ENCODE data around the gene PCED1B. TPM values are rescaled to one million over a fixed set of nuclear protein-coding genes. Genes with fewer than 3 reads are reported as not detected.

PCED1B gene
- total RNA-seq, 1 experiment from 2014 or later, result 22.8 TPM

DNA sequence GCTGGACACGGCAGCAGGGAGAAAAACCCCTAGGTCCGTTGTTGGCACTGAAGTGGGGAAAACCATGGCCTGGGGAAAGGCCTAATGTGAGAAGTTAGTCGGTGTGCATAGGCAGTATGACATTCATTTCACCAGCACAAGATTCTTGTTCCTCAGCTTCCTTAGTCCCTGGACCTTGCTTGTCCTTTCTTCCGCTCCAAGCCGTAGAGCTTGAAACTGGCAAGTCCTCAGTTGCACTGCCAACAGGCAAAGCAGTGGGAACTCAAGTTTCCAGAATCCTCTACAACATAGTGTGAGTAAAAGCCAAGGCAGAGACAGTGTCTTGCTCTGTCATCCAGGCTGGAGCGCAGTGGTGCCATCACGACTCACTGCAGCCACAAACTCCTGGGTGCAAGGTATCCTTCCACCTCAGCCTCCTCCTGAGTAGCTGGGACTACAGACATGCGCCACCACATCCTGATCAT, 138.8 kb downstream of the PCED1B start:
- Histone ChIP-seq H3K27me3 (ENCODE audit: low read length) (no peaks in the 10 kb centered on the region), H3K9ac (ENCODE audit: low read length) (peak overlapping the region; percentile 80), H3K9me3 (ENCODE audit: low read length) (no peaks in the 10 kb centered on the region), H3K36me3 (ENCODE audit: insufficient read depth, low read length) (no peaks in the 10 kb centered on the region), H3K4me2 (ENCODE audit: low read depth, low read length, poor library complexity, severe bottlenecking) (peak overlapping the region; percentile 96), H3K79me2 (ENCODE audit: low read length) (peaks cover 86% of the 10 kb centered on the region), H4K20me1 (ENCODE audit: insufficient read depth, low read depth, low read length) (no peaks in the 10 kb centered on the region), H3K27ac (ENCODE audit: low read length) (peak overlapping the region; percentile 97), H2AFZ (ENCODE audit: low read length) (no peak overlapping the region), H3K9me2 (replicated peaks; ENCODE audit: insufficient read depth, low read length) (no peaks in the 10 kb centered on the region), H3K4me1 (ENCODE audit: low read length) (peaks cover 82% of the 10 kb centered on the region), H3K4me3 (ENCODE audit: low read length) (peak overlapping the region; percentile 69)
- DNase-seq, result peak; percentile 50

DNA sequence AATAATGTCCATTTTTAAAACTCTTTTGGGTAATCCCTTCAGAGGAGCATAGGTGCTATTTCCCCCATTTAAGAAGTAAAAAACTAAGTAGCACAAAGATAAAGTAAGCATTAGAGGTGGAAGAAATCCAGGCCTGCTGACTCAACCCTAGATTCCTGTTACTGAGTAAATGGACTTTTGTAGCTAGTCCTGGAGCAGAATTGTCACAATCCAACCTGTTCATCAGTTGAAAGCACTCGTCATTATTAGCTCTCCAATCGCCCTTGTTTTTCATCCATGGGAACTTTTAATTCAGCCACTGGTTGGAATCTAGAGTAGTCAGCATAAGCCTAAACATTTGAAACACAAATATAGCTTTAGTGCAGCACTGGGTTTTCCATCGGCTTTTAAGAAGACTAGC, 139.8 kb downstream of the PCED1B start:
- peak overlapping the region; percentile 97 for H3K27ac ChIP-seq (ENCODE audit: low read length)
- H3K4me1 ChIP-seq (ENCODE audit: low read length), result peaks cover 82% of the 10 kb centered on the region

DNA sequence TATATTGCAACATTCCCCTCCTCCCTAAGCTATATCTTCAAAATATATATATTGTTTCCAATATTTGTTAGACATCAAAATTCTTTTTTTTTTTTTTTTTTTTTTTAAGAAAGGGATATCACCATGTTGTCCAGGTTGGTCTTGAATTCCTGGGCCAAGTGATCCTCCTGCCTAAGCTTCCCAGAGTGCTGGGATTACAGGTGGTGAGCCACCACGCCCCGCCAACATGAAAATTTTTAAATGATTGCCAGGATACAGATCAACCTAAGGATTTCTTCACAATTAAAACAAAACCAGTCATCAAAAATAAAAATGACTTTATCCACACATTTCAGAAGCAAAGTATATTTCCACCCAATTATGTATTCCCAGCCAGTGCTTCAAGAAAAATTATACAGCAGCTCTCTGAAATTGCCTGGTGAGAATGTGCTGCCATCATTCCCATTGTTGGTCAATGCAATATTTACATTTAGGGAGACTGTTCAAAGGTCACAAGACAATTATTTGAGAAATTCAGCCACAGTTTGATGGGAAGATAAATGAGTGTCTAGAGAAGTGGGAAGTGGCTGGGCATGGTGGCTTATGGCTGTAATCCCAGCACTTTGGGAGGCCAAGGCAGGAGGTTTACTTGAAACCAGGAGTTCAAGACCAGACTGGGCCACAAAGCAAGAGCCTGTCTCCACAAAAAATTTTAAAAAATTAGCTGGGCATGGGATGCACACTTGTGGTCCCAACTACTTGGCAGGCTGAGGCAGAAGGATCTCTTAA, 142.0 kb downstream of the PCED1B start:
- H3K79me2 ChIP-seq (ENCODE audit: low read length), result peaks cover 93% of the 10 kb centered on the region
- no peaks in the 10 kb centered on the region for H3K36me3 ChIP-seq (ENCODE audit: insufficient read depth, low read length)
- peak overlapping the region; percentile 11 for H3K4me2 ChIP-seq (ENCODE audit: low read depth, low read length, poor library complexity, severe bottlenecking)
- H3K9ac ChIP-seq (ENCODE audit: low read length), result no peak overlapping the region
- H4K20me1 ChIP-seq (ENCODE audit: insufficient read depth, low read depth, low read length), result no peaks in the 10 kb centered on the region
- H3K4me3 ChIP-seq (ENCODE audit: low read length), result no peak overlapping the region
- no peak for DNase-seq
- peak overlapping the region; percentile 21; the same call in 1 of the 2 replicates for H3K27ac ChIP-seq (ENCODE audit: low read length)
- H2AFZ ChIP-seq (ENCODE audit: low read length), result no peak overlapping the region
- H3K4me1 ChIP-seq (ENCODE audit: low read length), result peaks cover 90% of the 10 kb centered on the region
- no peaks in the 10 kb centered on the region for H3K9me2 ChIP-seq (replicated peaks; ENCODE audit: insufficient read depth, low read length)
- no peaks in the 10 kb centered on the region for H3K9me3 ChIP-seq (ENCODE audit: low read length)
- no peaks in the 10 kb centered on the region for H3K27me3 ChIP-seq (ENCODE audit: low read length)

More for the DNA sequence above, 139.8 kb downstream of the PCED1B start:
- Histone ChIP-seq H3K9ac (ENCODE audit: low read length) (peak overlapping the region; percentile 46), H3K79me2 (ENCODE audit: low read length) (peaks cover 86% of the 10 kb centered on the region), H3K4me2 (ENCODE audit: low read depth, low read length, poor library complexity, severe bottlenecking) (peak overlapping the region; percentile 96), H3K9me3 (ENCODE audit: low read length) (no peaks in the 10 kb centered on the region), H4K20me1 (ENCODE audit: insufficient read depth, low read depth, low read length) (no peaks in the 10 kb centered on the region), H3K27me3 (ENCODE audit: low read length) (no peaks in the 10 kb centered on the region), H3K36me3 (ENCODE audit: insufficient read depth, low read length) (no peaks in the 10 kb centered on the region), H2AFZ (ENCODE audit: low read length) (no peak overlapping the region), H3K4me3 (ENCODE audit: low read length) (peak overlapping the region; percentile 47), H3K9me2 (replicated peaks; ENCODE audit: insufficient read depth, low read length) (no peaks in the 10 kb centered on the region)
- no peak for DNase-seq

DNA sequence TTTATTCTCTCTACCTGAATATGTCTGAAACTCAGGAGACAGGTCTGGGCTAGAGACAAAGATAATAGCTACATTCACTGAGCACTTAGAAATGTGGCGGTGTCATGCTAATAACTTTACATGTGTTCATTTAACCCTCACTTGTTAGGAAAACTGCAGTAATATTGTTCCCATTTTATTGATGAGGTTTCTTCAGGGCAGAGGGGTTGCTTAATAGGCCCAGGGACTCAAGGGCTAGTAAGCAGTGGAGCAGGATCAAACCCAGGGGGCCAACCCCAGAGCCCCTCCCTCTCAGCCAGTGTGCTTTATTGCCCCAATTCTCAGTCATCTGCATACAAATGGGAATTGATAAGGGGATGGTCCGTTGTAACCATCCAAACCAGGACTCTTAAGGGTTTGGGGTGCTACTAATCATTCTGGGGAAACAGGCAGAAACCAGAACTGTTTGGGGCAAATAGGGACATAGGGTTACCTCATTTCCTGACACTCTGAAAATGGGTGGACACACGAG, 143.2 kb downstream of the PCED1B start:
- peak overlapping the region; percentile 67 for H3K4me3 ChIP-seq (ENCODE audit: low read length)
- H3K36me3 ChIP-seq (ENCODE audit: insufficient read depth, low read length), result 0 out of 2 replicates have a peak, but pooled peaks cover 4% of the 10 kb centered on the region
- peak overlapping the region; percentile 97 for H3K4me2 ChIP-seq (ENCODE audit: low read depth, low read length, poor library complexity, severe bottlenecking)
- no peaks in the 10 kb centered on the region for H3K9me2 ChIP-seq (replicated peaks; ENCODE audit: insufficient read depth, low read length)
- H2AFZ ChIP-seq (ENCODE audit: low read length), result peak overlapping the region; percentile 27; the same call in 1 of the 2 replicates
- H3K79me2 ChIP-seq (ENCODE audit: low read length), result peaks cover 93% of the 10 kb centered on the region
- peak overlapping the region; percentile 75 for H3K9ac ChIP-seq (ENCODE audit: low read length)
- H3K4me1 ChIP-seq (ENCODE audit: low read length), result peaks cover 85% of the 10 kb centered on the region
- H4K20me1 ChIP-seq (ENCODE audit: insufficient read depth, low read depth, low read length), result no peaks in the 10 kb centered on the region
- H3K27ac ChIP-seq (ENCODE audit: low read length), result peak overlapping the region; percentile 92
- no peaks in the 10 kb centered on the region for H3K27me3 ChIP-seq (ENCODE audit: low read length)
- no peak for DNase-seq
- H3K9me3 ChIP-seq (ENCODE audit: low read length), result no peaks in the 10 kb centered on the region

DNA sequence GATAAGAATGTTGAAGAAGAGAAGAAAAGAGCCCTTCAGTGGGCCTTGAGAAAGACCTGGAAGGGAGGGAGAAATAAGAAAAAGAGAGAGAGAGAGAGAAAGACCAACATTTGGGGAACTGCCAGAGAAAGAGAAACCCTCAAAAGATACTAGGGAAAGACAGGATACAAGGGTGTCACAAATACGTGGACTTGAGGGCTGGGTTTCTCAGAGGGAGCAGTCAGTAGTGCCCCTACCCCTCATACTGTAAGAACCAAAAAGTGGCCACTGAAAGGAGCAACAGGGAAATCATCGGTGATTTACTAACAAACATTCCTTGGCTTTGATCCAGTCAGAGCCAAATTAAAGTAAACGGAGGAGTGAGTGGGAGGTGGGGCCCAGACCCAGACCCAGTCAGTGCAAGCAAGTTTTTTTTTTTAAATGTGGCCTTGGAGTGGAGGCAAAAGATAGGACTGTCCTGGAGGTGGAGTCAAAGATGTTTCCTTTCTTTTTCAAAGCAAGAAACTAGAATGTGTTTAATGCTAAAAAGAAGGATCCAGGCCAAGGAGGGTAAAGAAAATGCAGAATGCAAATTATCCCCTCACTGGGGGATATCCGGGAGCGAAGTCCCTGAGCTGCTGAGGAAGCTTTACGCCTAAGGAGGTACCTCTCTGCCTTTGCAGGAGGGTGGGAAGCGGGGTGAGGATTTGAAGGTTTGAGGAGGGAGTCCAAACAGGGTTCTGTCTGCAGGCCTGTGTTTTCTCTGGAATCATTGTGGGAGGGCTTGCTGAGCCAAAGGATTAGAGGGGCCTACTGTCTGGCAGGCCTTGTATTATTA, 143.8 kb downstream of the PCED1B start:
- no peaks in the 10 kb centered on the region for H4K20me1 ChIP-seq (ENCODE audit: insufficient read depth, low read depth, low read length)
- H2AFZ ChIP-seq (ENCODE audit: low read length), result peak overlapping the region; percentile 27
- H3K9me2 ChIP-seq (replicated peaks; ENCODE audit: insufficient read depth, low read length), result no peaks in the 10 kb centered on the region
- H3K27me3 ChIP-seq (ENCODE audit: low read length), result no peaks in the 10 kb centered on the region
- H3K4me2 ChIP-seq (ENCODE audit: low read depth, low read length, poor library complexity, severe bottlenecking), result peak overlapping the region; percentile 97
- H3K4me1 ChIP-seq (ENCODE audit: low read length), result peaks cover 79% of the 10 kb centered on the region
- no peaks in the 10 kb centered on the region for H3K9me3 ChIP-seq (ENCODE audit: low read length)
- peak; percentile 62 for DNase-seq
- H3K4me3 ChIP-seq (ENCODE audit: low read length), result peak overlapping the region; percentile 67
- H3K79me2 ChIP-seq (ENCODE audit: low read length), result peaks cover 93% of the 10 kb centered on the region
- peak overlapping the region; percentile 92 for H3K27ac ChIP-seq (ENCODE audit: low read length)
- 0 out of 2 replicates have a peak, but pooled peaks cover 4% of the 10 kb centered on the region for H3K36me3 ChIP-seq (ENCODE audit: insufficient read depth, low read length)
- peak overlapping the region; percentile 75 for H3K9ac ChIP-seq (ENCODE audit: low read length)

DNA sequence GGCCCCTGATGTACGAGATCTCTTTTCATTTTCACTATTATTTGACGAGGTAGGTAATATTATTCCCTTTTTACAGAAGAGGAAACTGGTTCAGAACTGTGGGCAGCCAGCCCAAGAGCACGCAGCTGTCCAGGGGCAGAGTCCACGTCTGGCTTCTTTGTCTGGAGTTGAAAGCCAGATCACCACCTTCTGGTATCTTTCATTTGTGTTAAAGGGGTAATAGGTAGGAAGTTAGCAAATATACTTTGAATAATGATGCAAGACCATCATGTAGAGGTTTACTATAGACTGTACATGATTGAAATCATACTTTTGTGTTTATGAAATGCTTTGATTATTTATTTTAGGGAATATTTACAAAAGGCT, 144.4 kb downstream of the PCED1B start:
- Histone ChIP-seq H2AFZ (ENCODE audit: low read length) (peak overlapping the region; percentile 27), H3K9me2 (replicated peaks; ENCODE audit: insufficient read depth, low read length) (no peaks in the 10 kb centered on the region), H3K27ac (ENCODE audit: low read length) (peak overlapping the region; percentile 92), H3K4me2 (ENCODE audit: low read depth, low read length, poor library complexity, severe bottlenecking) (peak overlapping the region; percentile 97), H4K20me1 (ENCODE audit: insufficient read depth, low read depth, low read length) (no peaks in the 10 kb centered on the region), H3K9me3 (ENCODE audit: low read length) (no peaks in the 10 kb centered on the region), H3K4me3 (ENCODE audit: low read length) (peak overlapping the region; percentile 67), H3K36me3 (ENCODE audit: insufficient read depth, low read length) (0 out of 2 replicates have a peak, but pooled peaks cover 4% of the 10 kb centered on the region), H3K4me1 (ENCODE audit: low read length) (peaks cover 73% of the 10 kb centered on the region), H3K79me2 (ENCODE audit: low read length) (peaks cover 92% of the 10 kb centered on the region), H3K27me3 (ENCODE audit: low read length) (no peaks in the 10 kb centered on the region), H3K9ac (ENCODE audit: low read length) (peak overlapping the region; percentile 75)
- DNase-seq, result peak; percentile 54

DNA sequence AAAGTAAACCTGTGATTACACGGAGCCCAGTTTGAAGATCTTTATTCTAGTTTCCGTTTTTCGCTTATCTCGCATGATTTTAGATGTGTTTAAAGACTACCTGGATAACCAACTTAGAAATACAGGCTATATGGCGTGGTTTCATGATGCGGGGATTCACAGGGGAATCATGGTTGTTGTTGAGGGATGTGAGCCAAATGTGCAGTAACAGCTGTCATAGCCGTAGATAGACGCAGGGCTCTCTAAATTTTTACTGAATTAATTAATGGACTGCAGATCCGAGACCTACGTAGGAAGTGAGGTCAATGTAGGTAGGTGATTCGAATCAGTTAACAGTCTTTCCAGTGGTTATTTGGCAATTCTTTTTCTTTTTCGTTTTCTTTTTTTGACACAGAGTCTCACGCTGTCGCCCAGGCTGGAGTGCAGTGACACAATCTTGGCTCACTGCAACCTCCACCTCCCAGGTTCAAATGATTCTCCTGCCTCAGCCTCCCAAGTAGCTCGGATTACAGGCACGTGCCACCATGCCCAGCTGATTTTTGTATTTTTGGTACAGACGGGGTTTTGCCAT, 145.2 kb downstream of the PCED1B start:
- no peaks in the 10 kb centered on the region for H3K9me3 ChIP-seq (ENCODE audit: low read length)
- no peaks in the 10 kb centered on the region for H3K27me3 ChIP-seq (ENCODE audit: low read length)
- H3K9me2 ChIP-seq (replicated peaks; ENCODE audit: insufficient read depth, low read length), result no peaks in the 10 kb centered on the region
- no peaks in the 10 kb centered on the region for H4K20me1 ChIP-seq (ENCODE audit: insufficient read depth, low read depth, low read length)
- 0 out of 2 replicates have a peak, but pooled peaks cover 4% of the 10 kb centered on the region for H3K36me3 ChIP-seq (ENCODE audit: insufficient read depth, low read length)
- H3K27ac ChIP-seq (ENCODE audit: low read length), result peak overlapping the region; percentile 92
- peak overlapping the region; percentile 75; the same call in 1 of the 2 replicates for H3K9ac ChIP-seq (ENCODE audit: low read length)
- peaks cover 65% of the 10 kb centered on the region for H3K4me1 ChIP-seq (ENCODE audit: low read length)
- peak overlapping the region; percentile 67; the same call in 1 of the 2 replicates for H3K4me3 ChIP-seq (ENCODE audit: low read length)
- peak overlapping the region; percentile 97 for H3K4me2 ChIP-seq (ENCODE audit: low read depth, low read length, poor library complexity, severe bottlenecking)
- no peak for DNase-seq
- H2AFZ ChIP-seq (ENCODE audit: low read length), result no peak overlapping the region
- H3K79me2 ChIP-seq (ENCODE audit: low read length), result peaks cover 92% of the 10 kb centered on the region
